Amygdala (tissue), 56 donors: Measurements from ENCODE around the gene ITK.
"Not testable (repeated sequence)": the region's sequence is repeated elsewhere in the genome, so short reads cannot be mapped to it uniquely, and the experiment has no call there.

Experiments
- DNase-seq, 56 donors: peaks; one replicate each; lab custom pipeline; 2025; lab: John Stamatoyannopoulos, UW

ITK gene

GRCh38 chr5:157236423-157236822, 55.8 kb downstream of the ITK start:
- no peak for DNase-seq

- DNase-seq, result no peak
These were observed 60.8 kb downstream of the ITK start for GRCh38 chr5:157241483-157241882.

- not testable (repeated sequence) for DNase-seq
These were observed 64.1 kb downstream of the ITK start for GRCh38 chr5:157244704-157245103.

GRCh38 chr5:157245476-157245875, 64.8 kb downstream of the ITK start:
- DNase-seq, result no peak

- no peak for DNase-seq
These were observed 65.2 kb downstream of the ITK start for GRCh38 chr5:157245886-157246285.

- DNase-seq, result no peak
These were observed 66.6 kb downstream of the ITK start for GRCh38 chr5:157247267-157247666.

GRCh38 chr5:157248821-157249470, 68.3 kb downstream of the ITK start:
- no peak for DNase-seq

- peak in 3 of 56 donors; percentile 19 to 57 (median 32) for DNase-seq
These were observed 72.2 kb downstream of the ITK start for GRCh38 chr5:157252711-157253465.

- DNase-seq, result peak in 27 of 56 donors; percentile 11 to 70 (median 26)
These were observed 72.9 kb downstream of the ITK start for GRCh38 chr5:157253547-157253946.

- DNase-seq, result no peak
These were observed 77.8 kb downstream of the ITK start for GRCh38 chr5:157258450-157258849.

- peak in 1 of 56 donors; percentile 16 for DNase-seq
These were observed 79.1 kb downstream of the ITK start for GRCh38 chr5:157259699-157260098.

- DNase-seq, result no peak
These were observed 83.0 kb downstream of the ITK start for GRCh38 chr5:157263496-157264090.

- DNase-seq, result peak in 38 of 56 donors; percentile 13 to 77 (median 56)
These were observed 85.2 kb downstream of the ITK start, which contains the start of gene CYFIP2 for GRCh38 chr5:157265714-157266285. Gene CYFIP2, plus strand, starts transcription at chr5:157266123. Its CDS starts 19,239 bp downstream, at chr5:157285362.

GRCh38 chr5:157266286-157267007, 85.8 kb downstream of the ITK start:
- peak in 5 of 56 donors; percentile 25 to 58 (median 31) for DNase-seq

- DNase-seq, result peak in 1 of 56 donors; percentile 23
These were observed 86.4 kb downstream of the ITK start for GRCh38 chr5:157267025-157267424.

- peak in 6 of 56 donors; percentile 15 to 73 (median 36) for DNase-seq
These were observed 87.3 kb downstream of the ITK start for GRCh38 chr5:157267761-157268480.

GRCh38 chr5:157269165-157269671, 88.6 kb downstream of the ITK start:
- DNase-seq, result no peak

GRCh38 chr5:157269761-157270272, 89.2 kb downstream of the ITK start:
- peak in 2 of 56 donors; percentile 8 to 28 for DNase-seq

- no peak for DNase-seq
These were observed 90.1 kb downstream of the ITK start for GRCh38 chr5:157270771-157271170.
